Motor neuron (in vitro differentiated cells): Measurements from ENCODE around the gene HK3. TPM values are rescaled to one million over a fixed set of nuclear protein-coding genes. Genes with fewer than 3 reads are reported as not detected.

Source experiments
- ATAC-seq, 8 experiments: fragments of 200-7000 bp; cut with Tn5 transposase; replicated peaks in 6 of 8; 2 replicates each; pipeline ENCODE4 v1.8.0; 2021; ENCODE audit warnings: mild to moderate bottlenecking in 8 of 8, moderate library complexity in 8 of 8
- H3K27ac ChIP-seq, 2 donors: fragments of 250-450 bp; sonication (Bioruptor Pico); 2 replicates each; pipeline ENCODE4 v1.9.0; 2021; ENCODE audit warnings: antibody characterized with exemption in 2 of 2, mild to moderate bottlenecking in 2 of 2, moderate library complexity in 1 of 2
- H3K4me1 ChIP-seq, 2 donors: fragments of 250-450 bp; sonication (Bioruptor Pico); replicated peaks in 1 of 2; 2 replicates each; pipeline ENCODE4 v1.6.1; 2021; ENCODE audit warnings: antibody characterized with exemption in 2 of 2, mild to moderate bottlenecking in 2 of 2, moderate library complexity in 1 of 2
- H3K4me3 ChIP-seq, 5 donors: fragments of 250-450 bp; sonication (Bioruptor Pico); 2 replicates each; pipeline ENCODE4 v1.9.0; 2021; ENCODE audit warnings: antibody characterized with exemption in 5 of 5, mild to moderate bottlenecking in 5 of 5, moderate library complexity in 4 of 5
- WGBS, 10 experiments: fragments of 450-650 bp; shearing (Covaris generic); methylation state at CpG; one replicate each; pipeline ENCODE4 v1.0.0; 2022; 5-methylcytosine and 5-hydroxymethylcytosine counted together
- in situ Hi-C, 9 experiments: fragments of 400-800 bp; cut with MboI; loops; one replicate each; pipeline ENCODE4 v1.15.0; 2021; ENCODE audit warnings: low sequenced_read_pairs in 9 of 9, low pct_unique_long_range_greater_than_20kb in 2 of 9; ENCODE audit not compliant: unreplicated experiment in 9 of 9
- total RNA-seq, 8 experiments: library from RNA; unstranded; fragments of 300-600 nt; gene quantifications; 2 replicates each; pipeline versions ENCODE4 v1.2.3 to v1.2.4, GENCODE V29; 2022

Gene HK3
- total RNA-seq, 8 experiments from 2014 or later: 0.46 to 1.1 TPM; not detected in 6

DNA sequence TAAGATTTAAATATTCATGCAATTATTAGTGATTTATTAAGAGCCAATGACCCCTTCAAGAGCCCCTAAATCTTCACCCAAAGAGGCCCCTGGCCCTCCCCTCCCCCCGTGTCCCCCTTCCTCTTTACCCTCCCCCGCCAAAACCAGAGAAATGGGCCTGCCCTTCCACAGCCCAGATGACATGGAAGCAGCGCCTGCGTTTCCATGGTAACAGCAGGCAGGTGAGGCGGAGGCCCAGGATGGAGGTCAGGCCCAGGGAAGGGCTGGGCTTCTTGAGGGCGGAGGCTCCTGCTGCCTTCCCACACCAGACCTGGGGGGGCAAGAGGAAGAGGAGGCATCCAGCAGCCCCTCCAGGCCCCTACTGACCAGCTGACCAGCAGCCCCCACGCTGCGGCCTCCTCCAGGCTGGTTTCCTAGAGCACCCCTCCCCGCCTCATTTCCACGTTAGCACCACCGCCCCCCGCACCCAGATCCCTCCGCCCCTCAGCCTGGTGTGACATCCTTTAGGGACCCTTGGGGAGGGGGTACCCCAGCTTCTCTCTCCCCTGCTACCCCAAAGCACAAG lies 51.3 kb downstream of the HK3 start:
- in situ Hi-C loops: loop anchor here in 1 of 9 experiments (25.0 kb wide), 1 partner anchor 111 kb away; no protein-coding TSS in a partner anchor
- no peak overlapping the region for H3K27ac ChIP-seq
- peak in 1 of 8 experiments; percentile 18 for ATAC-seq
- WGBS, 10 experiments: no CpG with 5 or more reads among the region's 13 CpGs
- peaks cover 43 to 70% of the 10 kb centered on the region in 2 donors for H3K4me1 ChIP-seq
- no peak overlapping the region for H3K4me3 ChIP-seq

DNA sequence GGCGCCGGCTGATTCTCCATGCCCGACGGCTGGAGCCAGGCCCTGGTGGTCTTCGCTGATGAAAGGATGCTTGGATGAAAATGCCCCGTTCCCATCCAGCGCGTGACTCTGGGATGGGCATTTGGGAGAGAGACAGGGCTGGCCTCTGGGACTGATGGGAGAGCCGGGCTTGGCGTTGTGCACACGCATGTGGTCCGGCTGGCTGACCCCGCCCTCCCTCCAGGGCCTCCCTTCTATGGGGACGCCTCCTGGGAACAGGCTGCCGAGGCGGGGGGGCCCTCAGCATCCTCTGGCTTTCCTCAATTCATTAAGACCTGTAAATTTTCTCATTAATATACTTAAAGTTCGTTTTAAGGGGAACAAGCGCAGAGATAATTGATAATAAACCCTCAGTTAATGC lies 52.0 kb downstream of the HK3 start:
- H3K4me3 ChIP-seq: no peak overlapping the region
- 12 to 64% (median 39%) methylated on average over 2 to 12 of the region's 18 CpGs; no CpG with 5 or more reads in 5 of the 10 experiments for WGBS, 10 experiments
- peak overlapping the region; percentile 1 to 16 for H3K27ac ChIP-seq
- ATAC-seq: peak in 3 of 8 experiments; percentile 51 to 74 (median 66)
- in situ Hi-C loops: loop anchor here in 1 of 9 experiments (25.0 kb wide), 1 partner anchor 110 kb away; no protein-coding TSS in a partner anchor
- H3K4me1 ChIP-seq: peaks cover 39 to 64% of the 10 kb centered on the region in 2 donors

DNA sequence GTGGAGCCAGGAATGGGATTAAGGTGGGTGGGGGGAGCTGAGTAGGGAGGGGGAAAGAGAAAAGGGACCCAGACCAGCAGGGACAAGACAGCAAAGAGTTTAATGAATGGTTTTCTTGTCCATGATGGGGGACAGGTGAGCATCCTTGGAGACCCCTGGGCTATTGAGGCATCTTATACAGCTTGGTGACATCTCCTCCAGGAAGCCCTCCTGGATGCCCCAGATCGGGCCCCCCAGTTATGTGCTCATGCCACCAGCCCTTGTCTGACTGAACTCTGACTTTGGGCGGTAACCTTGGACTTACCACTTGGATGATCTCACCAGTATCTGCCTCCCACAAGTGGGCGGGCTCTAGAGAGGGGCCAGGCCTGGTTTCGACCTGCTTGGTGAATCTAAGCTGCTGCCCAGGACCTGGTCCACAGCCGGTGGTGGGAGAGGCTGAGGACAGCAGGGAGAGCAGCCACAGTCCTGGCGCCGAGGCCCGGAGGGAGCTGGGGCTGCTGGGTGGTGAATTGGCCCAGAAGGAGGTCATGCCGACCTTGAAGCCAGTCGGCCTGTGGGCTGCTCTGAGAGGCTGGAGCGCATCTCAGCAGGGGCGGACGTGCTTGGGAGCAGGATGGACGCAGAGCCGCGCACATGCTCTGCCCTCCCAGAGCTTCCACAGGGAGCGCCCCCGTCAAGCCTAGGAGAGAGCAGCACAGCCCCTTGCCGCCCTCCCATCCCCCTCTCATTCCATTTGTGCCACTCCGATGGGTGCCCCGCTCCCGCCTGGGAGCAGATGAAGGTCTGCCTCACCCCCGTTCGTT lies 52.6 kb downstream of the HK3 start:
- Histone ChIP-seq H3K4me1 (peaks cover 39 to 58% of the 10 kb centered on the region in 2 donors), H3K27ac (peak overlapping the region in 1 of 2 donors; percentile 1), H3K4me3 (no peak overlapping the region)
- 10 to 100% (median 70%) methylated on average over 1 to 2 of the region's 24 CpGs; no CpG with 5 or more reads in 6 of the 10 experiments for WGBS, 10 experiments
- ATAC-seq: peak in 3 of 8 experiments; percentile 24 to 78 (median 71)
- in situ Hi-C loops: loop anchor here in 1 of 9 experiments (25.0 kb wide), 1 partner anchor 109 kb away; no protein-coding TSS in a partner anchor

DNA sequence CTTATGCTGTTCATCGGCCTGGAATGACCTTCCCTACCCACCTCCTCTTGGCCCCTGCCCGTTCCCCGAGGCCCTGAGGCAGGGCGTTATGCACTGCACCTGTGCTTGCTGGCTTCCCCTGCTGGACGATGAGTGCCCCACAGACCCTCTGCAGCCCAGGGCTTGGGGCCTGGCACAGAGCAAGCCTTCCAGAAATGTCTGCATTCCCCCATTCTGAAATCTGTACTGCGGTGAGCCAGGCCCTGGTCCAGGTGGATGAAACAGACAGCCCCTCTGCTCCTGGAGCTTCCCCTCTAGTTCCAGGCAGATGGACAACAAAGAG lies 53.8 kb downstream of the HK3 start:
- Histone ChIP-seq H3K4me1 (peaks cover 48 to 58% of the 10 kb centered on the region in 2 donors), H3K4me3 (no peak overlapping the region), H3K27ac (peak overlapping the region; percentile 38 to 65)
- 22 to 80% (median 40%) methylated on average over 1 to 2 of the region's 6 CpGs; no CpG with 5 or more reads in 5 of the 10 experiments for WGBS, 10 experiments
- ATAC-seq: no peak
- in situ Hi-C loops: loop anchor here in 1 of 9 experiments (25.0 kb wide), 1 partner anchor 108 kb away; no protein-coding TSS in a partner anchor

GRCh38 chr5:176844706-176845391 lies 54.3 kb downstream of the HK3 start:
- peaks cover 53 to 63% of the 10 kb centered on the region in 2 donors for H3K4me1 ChIP-seq
- no peak overlapping the region for H3K4me3 ChIP-seq
- in situ Hi-C loops: loop anchor here in 1 of 9 experiments (25.0 kb wide), 1 partner anchor 108 kb away; no protein-coding TSS in a partner anchor
- WGBS, 10 experiments: 19 to 80% (median 56%) methylated on average over 3 to 11 of the region's 21 CpGs; no CpG with 5 or more reads in 4 of the 10 experiments
- H3K27ac ChIP-seq: peak overlapping the region; percentile 38 to 65
- peak; percentile 40 to 88 (median 74) for ATAC-seq

DNA sequence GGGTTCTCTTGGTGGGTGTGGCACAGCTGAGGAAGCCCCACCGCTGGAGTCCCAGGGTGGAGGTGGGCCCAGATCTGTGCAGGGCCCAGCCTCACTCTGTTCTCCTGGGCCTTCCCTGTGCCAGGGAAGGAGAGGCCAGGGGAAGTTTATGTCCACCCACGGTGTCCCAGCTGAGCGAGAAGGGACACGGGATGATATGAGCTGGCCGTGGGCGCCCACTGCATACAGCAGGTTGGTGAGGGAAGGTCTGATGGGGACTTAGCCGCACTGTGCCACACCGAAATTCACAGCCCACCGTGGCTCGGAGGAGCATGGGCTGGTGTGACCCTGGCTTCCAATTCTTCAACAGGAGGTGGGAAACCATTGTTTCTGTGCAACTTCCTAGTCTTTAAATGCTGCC lies 54.9 kb downstream of the HK3 start:
- Histone ChIP-seq H3K27ac (peak overlapping the region in 1 of 2 donors; percentile 65), H3K4me1 (peaks cover 59 to 69% of the 10 kb centered on the region in 2 donors), H3K4me3 (no peak overlapping the region)
- ATAC-seq: peak in 1 of 8 experiments; percentile 33
- in situ Hi-C loops: loop anchor here in 1 of 9 experiments (25.0 kb wide), 1 partner anchor 107 kb away; no protein-coding TSS in a partner anchor
- WGBS, 10 experiments: 51 to 86% (median 73%) methylated on average over 4 to 8 of the region's 10 CpGs; no CpG with 5 or more reads in 6 of the 10 experiments

- H3K4me3 ChIP-seq: no peak overlapping the region
- in situ Hi-C loops: loop anchor here in 1 of 9 experiments (25.0 kb wide), 1 partner anchor 106 kb away; no protein-coding TSS in a partner anchor
- no peak overlapping the region for H3K27ac ChIP-seq
- peak in 3 of 8 experiments; percentile 9 to 18 (median 17) for ATAC-seq
- WGBS, 10 experiments: 8 to 100% (median 48%) methylated on average over 1 to 9 of the region's 21 CpGs; no CpG with 5 or more reads in 4 of the 10 experiments
- peaks cover 64 to 75% of the 10 kb centered on the region in 2 donors for H3K4me1 ChIP-seq
Measured at GRCh38 chr5:176843673-176844072, 55.5 kb downstream of the HK3 start.

GRCh38 chr5:176837707-176838115 lies 61.4 kb downstream of the HK3 start:
- no peak overlapping the region for H3K27ac ChIP-seq
- ATAC-seq: peak; percentile 50 to 100 (median 76)
- in situ Hi-C loops: loop anchor here in 1 of 9 experiments (25.0 kb wide), 1 partner anchor 100 kb away; no protein-coding TSS in a partner anchor
- 0 to 62% (median 24%) methylated on average over 1 to 11 of the region's 16 CpGs; no CpG with 5 or more reads in 1 of the 10 experiments for WGBS, 10 experiments
- H3K4me1 ChIP-seq: peaks cover 28 to 40% of the 10 kb centered on the region in 2 donors
- H3K4me3 ChIP-seq: no peak overlapping the region

- no peak overlapping the region for H3K4me3 ChIP-seq
- in situ Hi-C loops: loop anchor here in 1 of 9 experiments (25.0 kb wide), 1 partner anchor 100 kb away; no protein-coding TSS in a partner anchor
- peaks cover 28 to 40% of the 10 kb centered on the region in 2 donors for H3K4me1 ChIP-seq
- H3K27ac ChIP-seq: no peak overlapping the region
- ATAC-seq: no peak
- WGBS, 10 experiments: 13 to 55% (median 35%) methylated on average over 2 to 11 of the region's 15 CpGs; no CpG with 5 or more reads in 4 of the 10 experiments
Measured at GRCh38 chr5:176836811-176837706, 62.1 kb downstream of the HK3 start.

DNA sequence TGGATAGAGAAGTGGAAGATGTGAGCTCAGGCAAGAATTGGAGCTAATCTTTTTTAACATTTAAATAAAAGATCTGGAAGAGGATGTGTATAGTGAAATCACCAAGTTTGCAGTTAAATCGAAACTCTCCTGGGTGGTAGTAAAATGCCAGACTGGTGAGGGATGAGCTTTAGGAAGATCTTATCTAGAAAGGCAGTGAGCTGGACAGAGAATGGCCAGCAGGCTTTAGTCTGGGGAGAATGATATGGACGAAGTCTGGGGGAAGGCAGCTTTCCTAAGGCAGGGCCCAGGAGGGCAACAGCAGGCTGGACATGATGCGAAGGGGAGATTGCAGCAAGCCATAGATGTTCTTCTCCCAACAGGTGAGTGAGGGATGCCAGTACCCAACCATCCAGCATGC lies 63.2 kb downstream of the HK3 start:
- in situ Hi-C loops: loop anchor here in 1 of 9 experiments (25.0 kb wide), 1 partner anchor 99 kb away; no protein-coding TSS in a partner anchor
- no peak overlapping the region for H3K27ac ChIP-seq
- 0 to 44% (median 15%) methylated on average over 1 to 3 of the region's 3 CpGs for WGBS, 10 experiments
- H3K4me3 ChIP-seq: no peak overlapping the region
- peaks cover 29 to 40% of the 10 kb centered on the region in 2 donors for H3K4me1 ChIP-seq
- no peak for ATAC-seq

DNA sequence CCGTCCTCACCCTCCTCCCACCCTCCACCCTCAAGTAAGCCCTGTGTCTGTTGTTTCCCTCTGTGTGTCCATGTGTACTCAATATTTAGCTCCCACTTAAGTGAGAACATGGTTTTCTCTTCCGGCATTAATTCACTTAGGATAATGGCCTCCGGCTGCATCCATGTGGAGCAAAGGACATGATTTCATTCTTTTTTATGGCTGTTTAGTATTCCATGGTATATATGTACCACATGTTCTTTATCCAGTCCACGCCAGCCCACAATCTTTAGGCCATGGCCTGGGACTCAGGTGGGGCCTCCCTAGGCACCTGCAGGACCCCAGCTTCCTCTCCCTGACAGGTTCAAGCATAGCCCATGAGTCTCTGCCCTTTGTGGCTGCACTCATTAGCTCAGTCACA lies 65.9 kb downstream of the HK3 start:
- peaks cover 6 to 25% of the 10 kb centered on the region in 2 donors for H3K4me1 ChIP-seq
- no peak overlapping the region for H3K4me3 ChIP-seq
- in situ Hi-C loops: loop anchor here in 1 of 9 experiments (25.0 kb wide), 1 partner anchor 96 kb away; no protein-coding TSS in a partner anchor
- no peak for ATAC-seq
- WGBS, 10 experiments: 20 to 97% (median 58%) methylated on average over 1 to 4 of the region's 4 CpGs; no CpG with 5 or more reads in 2 of the 10 experiments
- no peak overlapping the region for H3K27ac ChIP-seq
